ENCODE data around the gene ASH1L.
"Not testable (repeated sequence)": the region's sequence is repeated elsewhere in the genome, so short reads cannot be mapped to it uniquely, and the experiment has no call there.

ASH1L gene

DNA sequence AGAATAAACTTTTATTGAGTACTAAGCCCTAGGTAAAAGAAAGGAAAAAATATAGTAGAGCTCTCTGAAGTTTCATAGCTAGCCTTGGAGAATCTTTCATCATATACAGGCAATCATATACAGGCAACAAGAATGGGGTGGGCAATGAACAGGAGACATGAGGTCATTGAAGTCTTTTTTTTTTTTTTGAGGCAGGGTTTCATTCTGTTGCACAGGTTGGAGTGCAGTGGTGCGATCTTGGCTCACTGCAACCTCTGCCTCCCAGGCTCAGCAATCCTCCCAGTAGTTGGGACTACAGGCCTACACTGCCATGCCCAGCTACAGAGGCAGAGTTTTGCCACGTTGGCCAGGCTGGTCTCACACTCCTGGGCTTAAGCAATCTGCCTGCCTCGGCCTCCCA is 219.8 kb downstream of the ASH1L start:
- DNase-seq (ENCODE audit: insufficient read length, low spot score) (no peak), FAIRE-seq (no peak)

DNA sequence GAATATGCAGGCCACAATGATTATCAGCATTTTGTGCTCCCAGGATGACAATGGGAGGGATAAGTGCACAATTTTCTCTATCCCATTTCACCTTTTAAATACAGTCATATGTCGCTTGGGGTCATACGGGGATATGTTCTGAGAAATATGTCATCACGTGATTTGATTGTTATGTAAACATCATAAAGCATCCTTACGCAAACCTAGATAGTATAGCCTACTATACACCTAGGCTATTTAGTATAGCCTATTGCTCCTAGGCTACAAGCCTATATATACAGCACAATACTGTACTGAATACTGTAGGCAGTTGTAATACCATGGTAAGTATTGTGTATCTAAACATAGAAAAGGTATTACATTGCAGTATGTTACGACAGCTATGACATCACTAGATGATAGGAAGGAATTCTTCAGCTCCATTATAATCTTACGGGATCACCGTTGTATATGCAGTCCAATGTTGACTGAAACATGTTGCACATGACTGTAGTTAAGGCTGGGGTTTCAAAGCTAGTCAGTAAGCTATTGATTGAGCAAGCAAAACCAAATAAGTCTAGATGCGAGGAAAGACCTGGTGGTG is 223.0 kb downstream of the ASH1L start:
- DNase-seq (ENCODE audit: insufficient read length, low spot score) (no peak), FAIRE-seq (no peak)

DNA sequence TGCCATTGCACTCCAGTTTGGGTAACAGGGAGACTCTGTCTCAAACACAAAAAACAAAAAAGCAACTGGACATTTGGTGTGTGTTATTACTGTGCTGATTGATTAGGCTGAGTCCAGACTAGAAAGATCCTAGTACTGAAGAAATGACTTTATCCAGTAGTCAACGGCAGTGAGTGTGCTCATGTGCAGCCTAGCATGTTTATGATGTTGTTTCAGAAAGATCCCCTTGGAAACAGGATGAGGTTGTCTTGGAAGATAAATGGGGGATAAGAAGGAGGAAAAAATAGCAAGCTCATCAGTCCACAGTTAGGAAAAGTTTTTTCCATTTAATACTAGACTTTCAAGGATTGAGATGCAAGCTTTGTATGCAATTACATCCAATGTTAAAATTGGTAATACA is 227.6 kb downstream of the ASH1L start:
- FAIRE-seq, result no peak
- no peak for DNase-seq (ENCODE audit: insufficient read length, low spot score)

DNA sequence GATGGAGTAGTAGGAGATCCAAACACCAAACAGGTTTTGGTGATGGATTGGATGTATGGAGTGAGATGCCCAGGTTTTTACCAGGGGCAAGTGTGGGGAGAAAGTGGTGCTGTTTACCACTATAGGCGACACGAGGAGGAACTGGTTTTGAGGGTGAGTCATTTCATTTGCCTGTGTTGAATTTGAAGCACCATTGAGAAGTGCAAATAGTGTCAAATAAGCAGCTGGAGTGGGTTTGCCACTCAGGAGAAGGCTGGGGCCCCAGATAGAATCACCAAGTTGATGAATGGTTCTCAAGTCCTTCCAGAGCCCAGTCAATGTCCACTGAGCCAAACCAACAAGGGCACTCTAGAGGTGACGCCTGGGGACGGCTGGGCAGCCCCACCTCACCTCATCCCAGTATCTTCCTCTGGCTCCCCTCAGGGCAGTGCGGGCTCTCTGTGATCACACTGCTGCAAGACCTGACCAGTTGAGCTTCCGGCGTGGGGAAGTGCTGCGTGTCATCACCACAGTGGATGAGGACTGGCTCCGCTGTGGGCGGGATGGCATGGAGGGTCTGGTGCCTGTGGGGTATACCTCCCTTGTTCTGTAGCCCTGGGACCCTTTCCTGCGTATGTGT is 232.5 kb downstream of the ASH1L start:
- DNase-seq (ENCODE audit: insufficient read length, low spot score) (no peak), FAIRE-seq (no peak)

DNA sequence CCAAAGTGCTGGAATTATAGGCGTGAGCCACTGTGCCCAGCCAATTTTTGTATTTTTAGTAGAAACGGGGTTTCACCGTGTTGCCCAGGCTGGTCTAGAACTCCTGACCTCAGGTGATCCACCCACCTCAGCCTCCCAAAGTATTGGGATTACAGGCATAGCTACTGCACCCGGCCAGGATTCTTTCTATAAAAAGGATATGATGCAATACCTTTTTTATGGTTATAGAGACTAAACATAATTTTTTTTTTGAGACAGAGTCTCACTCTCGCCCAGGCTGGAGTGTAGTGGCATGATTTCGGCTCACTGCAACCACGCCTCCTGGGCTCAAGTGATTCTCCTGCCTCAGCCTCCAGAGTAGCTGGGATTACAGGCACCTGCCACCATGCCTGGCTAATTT is 233.7 kb downstream of the ASH1L start:
- not testable (repeated sequence) for DNase-seq (ENCODE audit: insufficient read length, low spot score); FAIRE-seq

DNA sequence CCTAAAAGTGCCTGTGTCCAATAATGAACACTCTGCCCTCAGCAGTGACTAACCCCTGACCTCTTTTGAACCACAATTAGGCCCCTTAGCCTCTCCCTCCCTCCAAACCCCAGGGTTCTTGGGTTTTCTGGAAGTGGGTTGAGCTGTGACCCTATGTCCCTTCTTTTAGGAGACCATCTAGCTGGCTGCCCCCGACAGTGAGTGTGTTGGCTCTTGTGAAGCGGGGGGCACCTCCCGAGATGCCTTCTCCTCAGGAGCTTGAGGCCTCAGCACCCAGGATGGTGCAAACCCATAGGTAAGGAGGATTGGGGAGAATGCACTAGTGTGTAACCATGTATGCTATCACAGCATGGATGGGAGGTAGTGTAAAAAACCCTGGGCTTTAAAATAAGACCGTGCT is 234.6 kb downstream of the ASH1L start:
- no peak for FAIRE-seq
- no peak for DNase-seq (ENCODE audit: insufficient read length, low spot score)

DNA sequence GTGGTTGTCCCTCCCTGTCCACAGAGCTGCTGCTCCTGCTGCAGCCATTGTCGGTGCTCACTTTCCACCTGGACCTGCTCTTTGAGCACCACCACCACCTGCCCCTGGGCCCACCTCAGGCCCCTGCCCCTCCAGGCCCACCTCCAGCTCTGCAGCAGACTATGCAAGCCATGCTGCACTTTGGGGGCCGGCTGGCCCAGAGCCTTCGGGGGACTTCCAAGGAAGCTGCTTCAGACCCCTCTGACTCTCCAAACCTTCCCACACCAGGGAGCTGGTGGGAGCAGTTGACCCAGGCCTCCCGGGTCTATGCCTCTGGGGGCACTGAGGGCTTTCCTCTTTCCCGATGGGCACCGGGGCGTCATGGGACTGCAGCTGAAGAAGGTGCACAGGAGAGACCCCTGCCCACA is 236.0 kb downstream of the ASH1L start:
- no peak for FAIRE-seq
- no peak for DNase-seq (ENCODE audit: insufficient read length, low spot score)

DNA sequence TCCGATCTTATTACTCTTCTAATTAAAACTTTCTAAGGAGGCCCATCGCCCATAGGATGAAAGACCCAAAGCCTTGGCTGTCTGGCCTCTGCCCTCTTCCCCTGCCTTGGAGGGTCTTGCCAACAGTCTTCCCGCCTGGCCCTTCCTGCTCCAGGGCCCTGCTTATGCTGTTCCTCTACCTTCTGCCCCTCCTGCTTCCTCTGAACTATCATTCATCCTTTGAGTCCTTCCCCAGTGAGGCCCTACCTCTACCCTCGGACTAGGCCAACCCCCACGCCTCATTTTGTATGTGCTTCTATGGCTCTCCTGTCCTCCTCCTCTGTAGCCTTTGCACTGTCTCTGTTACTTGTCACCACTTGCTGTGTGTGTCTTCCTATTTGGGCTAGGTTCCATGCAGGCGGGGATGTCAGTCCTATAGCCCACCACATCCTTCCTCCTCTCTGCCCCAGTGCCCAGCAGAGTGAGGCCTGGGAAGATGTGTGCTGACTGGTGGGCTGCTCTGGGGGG is 236.5 kb downstream of the ASH1L start:
- FAIRE-seq (no peak), DNase-seq (ENCODE audit: insufficient read length, low spot score) (no peak)

DNA sequence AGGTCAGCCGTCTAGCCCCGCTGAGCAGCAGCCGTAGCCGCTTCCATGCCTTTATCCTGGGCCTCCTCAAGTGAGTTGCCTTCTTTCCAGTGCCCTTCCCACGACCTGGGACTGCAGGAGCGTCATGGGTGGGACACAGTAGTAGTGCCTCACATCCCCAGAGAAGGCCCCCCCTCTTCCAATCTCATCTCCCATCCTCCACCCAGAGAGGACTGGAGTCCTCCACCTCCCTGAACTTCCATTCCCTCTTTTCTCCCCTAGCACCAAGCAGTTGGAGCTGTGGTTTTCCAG is 237.1 kb downstream of the ASH1L start:
- no peak for DNase-seq (ENCODE audit: insufficient read length, low spot score)
- no peak for FAIRE-seq

DNA sequence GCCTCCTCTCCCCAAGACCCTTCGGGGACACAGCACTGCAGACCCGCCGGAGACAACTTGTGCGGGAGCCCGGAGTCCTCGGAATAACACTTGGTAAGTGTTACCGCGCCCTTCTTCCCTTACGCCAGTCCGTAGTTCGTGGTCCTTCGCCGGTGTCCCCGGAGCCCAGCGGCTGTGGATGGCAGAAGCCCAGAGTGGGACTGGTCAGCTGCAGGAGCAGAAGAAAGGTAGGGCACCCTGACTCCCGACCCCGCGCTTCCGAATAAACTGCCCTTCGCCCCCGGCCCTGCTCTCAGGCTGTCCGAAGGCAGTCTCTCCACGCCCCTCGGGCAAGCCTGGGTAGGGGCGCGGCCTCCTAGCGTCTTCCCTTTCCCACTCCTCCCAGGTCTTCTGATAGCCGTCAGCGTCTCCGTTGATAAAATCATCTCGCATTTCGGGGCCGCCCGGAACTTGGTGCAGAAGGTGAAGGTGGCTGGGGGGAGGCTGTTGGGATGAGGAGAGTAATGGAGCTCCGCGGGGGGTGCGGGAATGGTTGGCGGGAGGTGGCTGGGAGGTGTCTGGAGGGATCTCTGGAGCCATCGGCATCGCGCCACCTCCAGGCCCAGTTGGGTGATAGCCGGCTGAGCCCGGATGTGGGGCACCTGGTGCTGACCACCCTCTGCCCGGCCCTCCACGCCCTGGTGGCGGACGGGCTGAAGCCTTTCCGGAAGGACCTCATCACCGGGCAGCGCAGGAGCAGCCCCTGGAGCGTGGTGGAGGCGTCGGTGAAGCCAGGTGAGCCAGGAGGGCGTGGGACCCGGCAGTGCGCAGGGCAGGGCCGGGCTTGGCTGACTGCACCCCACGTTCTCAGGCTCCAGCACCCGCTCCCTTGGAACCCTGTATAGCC is 237.6 kb downstream of the ASH1L start:
- peak; percentile 49 for DNase-seq (ENCODE audit: insufficient read length, low spot score)
- no peak for FAIRE-seq

DNA sequence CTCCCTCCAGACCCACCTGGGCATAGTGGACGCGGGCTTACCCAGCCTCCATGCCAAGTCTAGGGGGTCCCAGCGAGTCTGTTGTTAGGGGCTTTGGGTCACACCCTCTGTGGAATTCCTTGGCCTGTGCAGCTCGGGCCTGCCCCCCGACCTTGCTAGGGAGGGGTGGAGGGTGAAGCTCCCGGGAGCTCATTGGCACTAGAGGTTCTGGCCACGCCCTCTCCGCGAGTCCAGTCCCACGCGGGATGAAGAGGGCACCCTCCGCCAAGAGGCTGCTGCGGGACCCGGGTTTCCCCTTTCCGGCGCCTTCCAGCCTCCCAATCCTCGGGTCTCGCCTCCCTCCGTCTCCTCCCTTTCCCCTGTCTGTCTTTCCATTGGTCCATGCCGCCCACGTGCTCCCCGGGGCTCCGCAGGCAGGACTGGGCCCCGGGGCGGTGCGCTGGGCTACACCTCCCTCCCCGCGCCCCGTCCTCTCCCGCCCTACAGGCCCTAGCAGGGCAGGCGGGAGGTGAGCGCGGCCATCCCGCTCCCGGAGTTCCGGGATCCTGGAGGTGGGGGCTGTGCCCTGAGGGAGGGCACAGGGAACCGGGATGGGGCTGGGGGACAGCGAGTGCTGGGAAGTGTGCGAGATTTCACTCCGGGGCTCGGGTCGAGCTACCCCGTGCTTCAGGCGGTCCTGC is 238.4 kb downstream of the ASH1L start:
- peak; percentile 69 for FAIRE-seq
- peak; percentile 95 for DNase-seq (ENCODE audit: insufficient read length, low spot score)

DNA sequence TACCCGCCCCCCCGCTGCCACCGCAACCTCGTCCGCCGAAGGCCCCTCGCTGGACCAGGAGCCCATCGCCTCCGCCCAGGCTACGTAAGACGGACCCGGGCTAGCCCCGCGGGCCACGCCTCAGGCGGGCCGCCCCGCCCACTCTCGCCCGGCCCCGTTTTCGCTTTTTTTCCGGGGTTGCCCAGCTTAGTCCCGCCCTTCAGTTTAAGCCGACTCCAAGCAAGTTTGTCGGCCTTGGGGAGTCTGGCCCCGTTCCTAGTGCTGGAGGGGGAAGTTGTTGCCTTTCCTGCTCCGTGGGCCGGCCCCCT is 238.9 kb downstream of the ASH1L start:
- peak; percentile 77 for FAIRE-seq
- DNase-seq (ENCODE audit: insufficient read length, low spot score), result peak; percentile 78

DNA sequence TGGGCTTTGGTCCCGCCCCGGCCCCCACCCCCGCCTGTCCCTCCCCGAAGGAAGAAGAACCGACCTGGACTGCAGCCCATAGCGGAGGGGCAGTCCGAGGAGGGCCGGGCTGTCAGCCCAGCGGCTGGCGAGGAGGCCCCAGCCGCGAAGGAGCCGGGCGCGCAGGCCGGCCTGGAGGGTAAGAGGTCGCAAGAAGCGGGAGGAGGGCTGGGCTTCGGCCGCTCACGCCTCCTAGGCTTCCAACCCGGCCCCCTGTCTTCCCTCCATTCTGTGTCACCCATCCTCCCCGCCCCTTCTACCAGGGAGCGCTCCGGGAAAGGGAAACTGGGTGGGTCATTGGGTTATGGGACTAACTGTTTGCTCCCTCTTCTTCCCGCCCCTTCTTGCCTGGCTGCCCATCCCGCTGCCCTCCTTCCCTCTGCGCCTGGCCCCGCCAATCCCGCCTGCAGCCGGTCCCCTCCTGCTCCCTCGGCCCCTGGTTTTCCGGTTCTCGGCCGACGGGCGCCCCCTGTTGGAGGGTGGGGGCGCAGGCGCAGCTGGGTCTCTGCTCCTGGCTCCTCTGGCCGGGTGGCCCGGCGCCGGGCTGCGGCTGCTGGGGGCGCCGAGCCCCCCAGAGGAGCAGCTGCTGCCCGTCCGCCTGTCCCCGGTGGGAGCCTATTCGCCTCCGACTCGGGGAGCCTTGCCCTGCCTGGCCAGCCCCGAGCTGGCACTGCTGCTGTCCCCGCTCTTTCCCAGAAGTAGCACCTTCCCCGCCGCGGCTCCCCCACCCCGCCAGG is 239.5 kb downstream of the ASH1L start:
- DNase-seq (ENCODE audit: insufficient read length, low spot score) (peak; percentile 76), FAIRE-seq (peak; percentile 4)

DNA sequence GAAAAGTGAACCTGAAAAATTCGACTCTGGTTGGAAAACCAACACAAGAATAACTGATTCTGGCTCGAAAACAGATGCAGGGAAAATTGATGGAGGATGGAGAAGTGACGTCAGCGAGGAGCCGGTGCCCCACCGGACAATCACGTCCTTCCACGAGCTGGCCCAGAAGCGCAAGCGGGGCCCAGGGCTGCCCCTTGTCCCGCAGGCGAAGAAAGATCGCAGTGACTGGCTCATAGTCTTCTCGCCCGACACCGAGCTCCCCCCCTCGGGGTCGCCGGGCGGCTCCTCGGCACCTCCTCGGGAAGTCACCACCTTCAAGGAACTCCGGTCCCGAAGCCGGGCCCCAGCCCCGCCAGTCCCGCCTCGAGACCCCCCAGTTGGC is 240.0 kb downstream of the ASH1L start:
- FAIRE-seq, result no peak
- DNase-seq (ENCODE audit: insufficient read length, low spot score), result peak; percentile 19

DNA sequence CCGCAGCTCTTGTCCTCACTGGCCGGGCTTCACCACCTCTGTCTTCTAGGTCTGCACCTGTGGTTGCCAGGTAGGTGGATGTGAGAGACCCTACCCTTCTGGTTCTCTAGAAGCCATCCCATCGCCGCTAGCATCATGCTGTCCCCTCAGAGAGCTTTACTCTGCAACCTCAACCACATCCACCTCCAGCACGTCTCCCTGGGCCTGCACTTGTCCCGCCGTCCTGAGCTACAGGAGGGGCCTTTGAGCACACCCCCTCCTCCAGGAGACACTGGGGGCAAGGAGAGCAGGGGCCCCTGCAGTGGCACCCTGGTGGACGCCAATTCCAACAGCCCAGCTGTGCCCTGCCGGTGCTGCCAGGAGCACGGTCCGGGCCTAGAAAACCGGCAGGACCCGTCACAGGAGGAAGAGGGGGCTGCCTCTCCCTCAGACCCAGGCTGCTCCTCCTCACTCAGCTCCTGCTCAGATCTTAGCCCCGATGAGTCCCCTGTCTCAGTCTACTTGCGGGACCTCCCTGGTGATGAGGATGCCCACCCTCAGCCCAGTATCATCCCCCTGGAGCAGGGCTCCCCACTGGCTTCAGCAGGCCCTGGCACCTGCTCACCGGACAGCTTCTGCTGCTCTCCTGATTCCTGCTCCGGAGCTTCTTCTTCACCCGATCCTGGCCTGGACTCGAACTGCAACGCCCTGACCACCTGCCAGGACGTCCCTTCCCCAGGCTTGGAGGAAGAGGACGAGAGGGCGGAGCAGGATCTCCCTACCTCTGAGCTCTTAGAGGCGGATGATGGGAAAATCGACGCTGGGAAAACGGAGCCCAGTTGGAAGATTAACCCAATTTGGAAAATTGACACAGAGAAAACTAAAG is 240.7 kb downstream of the ASH1L start:
- DNase-seq (ENCODE audit: insufficient read length, low spot score) (no peak), FAIRE-seq (no peak)

DNA sequence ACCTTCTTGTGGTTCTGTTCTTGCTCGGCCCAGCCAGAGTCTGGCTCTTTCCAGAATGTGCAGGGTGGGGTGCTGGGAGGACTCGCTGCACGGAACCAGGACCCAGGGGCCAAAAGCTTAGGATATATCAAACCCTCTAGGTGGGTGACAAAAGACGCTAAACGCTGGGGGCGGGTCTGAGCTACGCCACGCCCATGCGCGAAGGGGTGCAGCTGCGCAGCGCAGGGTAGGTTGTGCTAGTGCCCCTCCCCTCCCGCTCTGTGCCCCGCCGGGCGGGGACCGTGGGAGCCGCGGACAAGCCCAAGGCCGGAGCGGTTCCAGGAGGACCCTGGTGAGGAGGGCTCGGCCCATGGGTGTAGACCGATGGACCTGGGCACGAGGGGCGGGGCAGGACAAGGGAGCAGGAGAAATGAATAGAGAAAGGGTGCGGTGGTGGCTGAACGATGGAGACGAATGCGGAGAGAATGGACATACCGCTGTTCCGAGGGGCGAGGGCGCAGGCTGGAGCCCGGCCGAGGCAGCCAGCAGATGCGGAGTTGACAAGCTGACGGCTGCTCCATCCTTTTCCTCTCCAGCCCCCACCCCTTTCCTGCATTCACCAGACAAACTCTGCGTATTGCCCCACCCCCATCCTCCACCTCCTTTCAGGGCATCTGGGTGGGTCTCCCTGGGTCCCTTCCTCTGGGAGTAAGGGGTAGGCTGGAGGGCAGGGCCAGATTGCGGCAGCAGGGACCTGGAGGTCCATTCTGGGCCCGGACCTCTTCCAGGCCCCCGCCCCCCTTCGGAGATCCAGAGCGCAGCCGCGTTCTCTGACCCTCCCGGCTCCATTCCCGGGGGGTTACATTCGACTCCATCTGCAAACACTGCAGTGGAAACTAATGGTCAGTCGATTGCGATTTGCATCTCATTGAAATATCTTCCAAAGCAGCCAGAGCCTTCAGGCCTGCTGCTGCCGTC is 241.7 kb downstream of the ASH1L start, which contains the start of gene RUSC1:
Gene RUSC1, plus strand, starts transcription at position 234 of the 957 bp plus-strand sequence. CDS start 880 bp downstream, outside the sequence.
- DNase-seq (ENCODE audit: insufficient read length, low spot score) (no peak), FAIRE-seq (no peak)

DNA sequence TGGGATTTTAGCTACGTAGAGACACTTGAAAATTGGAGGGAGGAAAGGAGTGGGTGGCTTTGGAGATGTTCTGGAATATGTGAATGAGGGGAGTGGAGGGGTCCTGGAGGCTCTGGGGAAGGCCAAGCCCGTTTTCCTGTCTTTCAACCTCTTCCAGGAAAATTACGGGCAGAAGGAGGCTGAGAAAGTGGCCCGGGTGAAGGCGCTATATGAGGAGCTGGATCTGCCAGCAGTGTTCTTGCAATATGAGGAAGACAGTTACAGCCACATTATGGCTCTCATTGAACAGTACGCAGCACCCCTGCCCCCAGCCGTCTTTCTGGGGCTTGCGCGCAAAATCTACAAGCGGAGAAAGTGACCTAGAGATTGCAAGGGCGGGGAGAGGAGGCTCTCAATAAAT is 242.4 kb downstream of the ASH1L start:
- DNase-seq (ENCODE audit: insufficient read length, low spot score), result no peak
- no peak for FAIRE-seq

DNA sequence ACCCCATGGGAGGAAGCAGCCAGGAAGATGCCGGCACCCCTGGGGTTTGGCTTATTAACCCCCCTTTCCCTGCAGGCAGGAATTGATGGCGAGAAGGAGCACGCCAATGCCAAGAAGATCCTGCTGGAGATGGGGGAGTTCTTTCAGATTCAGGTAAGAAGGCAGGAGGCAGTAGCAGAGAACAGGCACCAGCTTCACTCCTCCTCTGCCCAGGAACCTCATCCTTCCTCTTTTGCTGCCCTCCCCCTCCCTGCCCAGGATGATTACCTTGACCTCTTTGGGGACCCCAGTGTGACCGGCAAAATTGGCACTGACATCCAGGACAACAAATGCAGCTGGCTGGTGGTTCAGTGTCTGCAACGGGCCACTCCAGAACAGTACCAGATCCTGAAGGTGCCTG is 243.1 kb downstream of the ASH1L start:
- no peak for DNase-seq (ENCODE audit: insufficient read length, low spot score)
- no peak for FAIRE-seq

DNA sequence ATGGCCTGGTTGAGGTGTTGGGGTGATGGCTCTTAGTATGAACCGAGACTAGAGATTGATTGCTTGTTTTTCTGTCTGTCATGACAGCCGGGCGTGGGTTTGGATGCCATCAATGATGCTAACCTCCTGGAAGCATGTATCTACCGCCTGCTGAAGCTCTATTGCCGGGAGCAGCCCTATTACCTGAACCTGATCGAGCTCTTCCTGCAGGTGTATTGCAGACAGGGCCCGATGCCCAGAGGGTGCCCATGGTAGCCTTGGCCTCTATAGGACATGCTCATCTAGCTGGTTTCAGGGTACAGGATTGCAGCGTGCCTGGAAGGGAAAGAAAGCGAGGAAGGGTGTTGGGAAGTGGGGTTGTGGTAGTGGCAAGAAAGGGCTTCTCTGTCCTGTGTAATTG is 244.5 kb downstream of the ASH1L start:
- FAIRE-seq (no peak), DNase-seq (ENCODE audit: insufficient read length, low spot score) (no peak)
